ENCODE data around the gene LAX1.
"Not testable (repeated sequence)": the region's sequence is repeated elsewhere in the genome, so short reads cannot be mapped to it uniquely, and the experiment has no call there.

The LAX1 gene

DNA sequence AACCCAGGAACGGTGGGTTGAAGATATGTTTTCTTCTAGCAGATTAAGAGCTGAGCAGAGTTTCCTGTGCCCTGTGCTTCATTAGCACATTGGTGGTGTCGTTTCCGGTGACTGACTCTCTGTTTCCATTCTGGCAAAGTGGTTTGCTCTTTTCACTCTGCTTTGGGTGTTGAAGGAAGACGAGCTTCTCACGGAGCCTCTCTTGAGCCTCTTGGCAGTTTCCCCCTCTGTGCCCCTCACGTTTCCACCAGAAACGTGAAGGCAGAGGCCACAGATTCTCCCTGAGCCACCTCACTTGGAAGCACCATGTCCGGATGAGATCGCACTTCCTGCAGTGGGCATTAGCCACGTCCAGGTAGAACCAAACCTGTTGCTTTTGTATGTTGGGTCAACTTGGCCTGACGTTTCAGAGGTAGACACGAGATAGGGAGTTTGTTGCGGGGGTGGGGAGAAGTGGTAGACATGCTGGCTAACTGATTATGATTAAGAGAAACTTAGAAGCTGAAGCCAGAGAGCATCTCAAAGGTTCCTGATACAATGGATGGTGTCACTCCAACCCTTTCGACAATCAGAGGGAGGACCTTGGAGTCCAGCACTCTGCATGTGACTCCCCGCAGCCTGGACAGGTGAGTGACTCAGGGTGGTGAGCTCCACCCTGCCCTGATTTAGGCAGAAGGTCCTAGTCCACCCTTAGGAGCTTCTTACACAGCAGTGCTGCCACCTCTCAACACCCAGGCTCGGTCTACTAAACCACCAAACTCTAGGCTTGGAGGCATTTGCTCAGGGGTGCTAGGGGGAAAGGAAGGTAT lies at the start of gene LAX1:
LAX1 (plus strand) TSS at position 155 of the 809 bp plus-strand sequence; CDS start at position 538, 383 bp downstream.
- peak; percentile 72 for DNase-seq

DNA sequence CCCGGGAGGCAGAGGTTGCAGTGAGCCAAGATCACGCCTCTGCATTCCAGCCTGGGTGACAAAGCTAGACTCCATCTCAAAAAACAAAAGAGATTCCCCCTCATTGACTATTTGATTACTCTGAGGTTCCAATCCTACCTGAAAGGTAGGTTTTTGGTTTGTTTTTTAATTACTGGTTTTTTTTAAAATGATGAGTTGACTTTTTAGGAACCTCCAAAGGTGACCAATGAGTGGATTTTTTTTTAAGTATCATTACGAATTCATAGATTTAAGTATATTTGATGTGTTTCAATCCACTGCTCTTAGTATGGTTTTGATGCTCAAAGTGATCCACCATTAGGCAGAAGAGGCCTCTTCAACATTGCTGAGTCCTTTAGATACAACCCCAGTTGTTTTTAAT lies 47.9 kb upstream of the LAX1 start:
- no peak for DNase-seq

DNA sequence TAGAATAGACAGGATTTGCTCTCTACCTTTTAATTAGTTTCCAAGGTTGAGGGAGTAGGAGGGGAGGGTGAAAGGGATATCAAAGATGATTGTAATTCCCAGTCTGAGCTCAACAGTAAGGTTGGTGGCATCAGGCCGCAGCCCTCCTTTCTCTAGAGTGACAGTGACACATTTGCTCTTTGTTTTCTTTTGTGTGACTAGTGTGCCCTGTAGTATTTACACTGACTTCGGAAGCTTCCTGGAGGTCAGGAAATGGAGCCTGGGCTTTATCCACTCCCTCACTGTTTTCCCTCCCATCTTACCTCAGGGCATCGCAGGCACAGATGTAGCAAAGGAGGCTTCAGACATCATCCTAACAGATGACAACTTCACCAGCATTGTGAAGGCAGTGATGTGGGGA lies 44.7 kb upstream of the LAX1 start:
- DNase-seq = no peak

GRCh38 chr1:203722909-203723308 lies 42.1 kb upstream of the LAX1 start:
- DNase-seq = no peak

DNA sequence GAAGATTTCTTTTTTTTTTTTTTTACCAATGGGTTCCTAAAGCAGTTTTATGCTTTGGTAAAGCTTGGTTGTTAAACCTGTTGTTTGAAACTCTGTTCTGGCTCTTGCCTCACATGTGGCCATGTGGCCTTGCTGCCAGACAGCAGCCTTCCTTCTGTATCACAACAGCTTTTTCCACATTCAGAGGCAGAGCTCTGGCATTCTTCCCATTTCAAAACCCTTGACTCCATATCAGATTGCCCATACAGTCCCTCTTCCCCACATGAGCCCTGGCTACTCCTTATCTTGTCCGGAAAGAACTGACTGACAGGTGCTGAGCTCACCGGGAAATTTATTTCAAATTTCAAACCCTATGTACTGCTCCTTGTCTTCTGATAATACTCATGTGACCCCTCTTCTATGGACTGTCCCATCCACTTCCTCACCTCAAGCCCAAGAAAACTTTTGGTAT lies 38.5 kb upstream of the LAX1 start:
- DNase-seq = no peak

- no peak for DNase-seq
Measured at GRCh38 chr1:203733009-203733863, 31.7 kb upstream of the LAX1 start.

DNA sequence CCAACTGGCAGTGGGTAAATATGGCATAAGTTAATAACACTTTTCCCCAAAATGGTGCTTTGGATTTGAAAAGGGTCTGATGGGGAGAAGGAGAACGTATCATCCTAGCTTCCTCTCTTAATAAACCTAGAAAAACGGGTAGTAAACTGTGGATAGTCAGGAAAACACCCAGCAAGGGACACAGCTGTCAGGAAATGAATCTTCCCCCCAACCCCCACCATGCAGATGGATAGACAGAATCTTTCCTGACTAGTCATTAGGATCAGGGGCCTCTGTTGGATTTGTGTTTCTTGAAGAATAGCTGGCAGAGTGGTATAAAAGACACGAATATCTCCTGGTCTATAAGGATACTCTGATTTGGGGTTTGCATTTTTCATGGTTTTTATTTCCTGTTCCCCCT lies 22.5 kb upstream of the LAX1 start:
- DNase-seq = no peak

- DNase-seq = no peak
Measured at GRCh38 chr1:203743091-203743571, 21.9 kb upstream of the LAX1 start.

DNA sequence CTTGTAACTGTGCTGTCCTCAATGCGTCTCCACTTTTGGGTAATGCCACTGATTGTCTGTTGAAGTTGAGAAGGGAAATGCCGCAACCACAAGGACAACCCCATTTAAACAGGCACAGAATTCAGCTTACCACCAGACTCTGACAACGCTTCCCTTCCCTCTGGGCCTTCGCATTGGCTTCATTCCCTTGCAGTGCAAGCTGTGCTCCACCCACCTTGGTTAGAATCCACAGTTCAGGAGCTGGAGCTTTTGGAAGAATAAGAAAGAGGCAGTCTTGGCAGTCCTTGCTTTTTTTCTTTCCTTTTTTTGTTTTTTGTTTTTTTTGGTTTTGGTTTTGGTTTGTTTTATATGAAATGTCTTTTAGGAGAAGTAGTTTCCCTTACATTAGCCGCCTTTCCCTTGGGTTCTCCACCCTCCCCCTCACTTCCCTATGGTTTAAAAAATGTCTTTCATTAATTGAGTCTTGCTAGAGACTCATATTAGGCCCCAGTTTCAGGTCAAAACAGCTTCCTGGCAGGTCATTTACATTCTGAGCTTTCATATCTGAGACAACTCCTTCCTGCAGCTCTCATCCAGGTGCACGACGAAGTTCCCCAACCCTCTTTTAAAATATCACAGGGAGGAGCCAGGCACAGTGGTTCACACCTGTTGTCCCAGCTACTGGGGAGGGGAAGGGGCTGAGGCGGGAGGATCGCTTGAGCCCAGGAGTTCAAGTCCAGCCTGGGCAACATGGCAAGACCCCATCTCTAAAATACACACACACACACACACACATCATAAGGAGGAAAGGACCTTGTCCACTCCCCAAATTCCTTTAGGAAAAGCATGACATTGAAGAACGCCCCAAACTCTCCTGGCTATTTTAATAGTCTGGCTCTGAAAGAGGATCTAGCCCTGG lies 20.7 kb upstream of the LAX1 start:
- no peak for DNase-seq

GRCh38 chr1:203746281-203746680 lies 18.7 kb upstream of the LAX1 start:
- DNase-seq = no peak

- DNase-seq = no peak
Measured at GRCh38 chr1:203751051-203751450, 13.9 kb upstream of the LAX1 start.

GRCh38 chr1:203751618-203752361 lies 13.2 kb upstream of the LAX1 start:
- not testable (repeated sequence) for DNase-seq

DNA sequence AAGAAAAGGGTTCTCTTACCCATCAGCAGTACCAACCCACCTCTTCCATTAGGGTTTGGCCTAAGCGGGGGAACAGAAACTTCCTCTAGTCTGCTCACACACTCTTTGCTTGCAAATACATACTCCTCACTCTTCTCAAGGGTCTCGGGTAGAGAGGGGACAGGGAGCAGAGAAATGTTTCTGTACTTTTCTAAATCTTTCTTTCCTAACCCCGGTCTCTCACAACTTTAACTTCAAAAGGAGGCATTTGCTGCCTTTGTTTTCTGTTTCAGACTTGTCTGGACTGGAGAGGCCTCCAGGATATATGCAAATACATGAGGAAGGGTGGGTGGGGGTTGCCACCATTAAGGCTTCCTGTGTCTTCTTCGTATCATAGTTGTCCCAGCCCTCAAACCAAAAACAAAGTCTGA lies 10.5 kb upstream of the LAX1 start:
- DNase-seq = no peak

DNA sequence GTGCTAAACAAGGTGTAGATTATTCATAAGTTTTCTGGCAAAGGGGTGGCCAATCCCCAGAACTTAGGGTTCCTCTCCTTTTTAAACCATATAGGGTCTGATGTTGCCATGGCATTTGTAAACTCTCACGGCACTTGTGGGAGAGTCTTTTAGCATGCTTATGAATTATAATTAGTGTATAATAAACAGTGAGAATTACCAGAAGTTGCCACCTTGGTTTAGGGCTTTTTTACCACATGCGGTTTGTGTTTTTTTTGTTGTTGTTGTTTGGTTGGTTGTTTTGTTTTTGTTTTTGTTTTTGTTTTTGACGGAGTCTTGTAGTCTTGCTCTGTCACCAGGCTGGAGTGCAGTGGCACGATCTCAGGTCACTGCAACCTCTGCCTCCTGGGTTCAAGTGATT lies 8.9 kb upstream of the LAX1 start:
- no peak for DNase-seq

GRCh38 chr1:203758749-203759148 lies 6.2 kb upstream of the LAX1 start:
- not testable (repeated sequence) for DNase-seq

DNA sequence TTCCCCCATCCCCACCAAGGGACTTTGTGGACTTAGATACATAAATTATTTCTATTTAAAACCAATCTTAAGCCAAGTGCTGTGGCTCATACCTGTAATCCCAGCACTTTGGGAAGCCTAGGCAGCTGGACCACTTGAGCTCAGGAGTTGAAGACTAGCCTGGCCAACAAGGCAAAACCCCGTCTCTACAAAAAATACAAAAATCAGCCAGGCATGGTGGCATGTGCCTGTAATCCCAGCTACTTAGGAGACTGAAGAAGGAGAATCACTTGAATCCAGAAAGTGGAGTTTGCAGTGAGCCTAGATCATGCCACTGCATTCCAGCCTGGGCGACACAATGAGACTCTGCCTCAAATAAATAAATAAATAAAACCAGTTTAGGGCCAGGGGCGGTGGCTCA lies 4.5 kb upstream of the LAX1 start:
- DNase-seq = no peak

GRCh38 chr1:203761958-203762357 lies 3.0 kb upstream of the LAX1 start:
- not testable (repeated sequence) for DNase-seq

DNA sequence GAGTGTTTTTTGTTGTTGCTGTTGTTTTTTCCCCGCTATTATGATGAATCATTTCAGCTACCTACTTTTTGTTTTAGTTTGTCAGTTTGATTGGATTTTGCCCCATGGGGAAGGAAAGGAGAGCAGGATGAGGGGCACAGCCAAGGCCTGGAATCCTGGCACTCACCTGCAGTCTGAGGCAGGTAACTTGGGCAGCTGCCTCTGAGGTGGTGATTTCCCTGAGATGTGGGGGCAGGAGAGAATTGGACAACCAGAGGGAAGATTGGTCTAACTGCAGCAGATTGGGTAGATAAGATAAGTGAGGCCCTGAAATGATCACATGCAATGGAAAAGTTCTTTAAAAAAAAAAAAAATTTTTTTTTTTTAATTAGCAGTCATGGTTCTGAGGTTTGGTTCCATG lies 1.5 kb upstream of the LAX1 start:
- DNase-seq = no peak

- no peak for DNase-seq
Measured at GRCh38 chr1:203764105-203765028, 616 bp upstream of the LAX1 start.

GRCh38 chr1:203768256-203768655 lies 3.3 kb downstream of the LAX1 start:
- DNase-seq = no peak

Data from activated T-cell treated with anti-CD3 and anti-CD28 coated beads for 4 hours (primary cell).